ENCODE results near the gene UNC5B.

UNC5B gene

GRCh38 chr10:71274901-71275796, 62.8 kb downstream of the UNC5B start:
- TF ChIP-seq GATA3 (IDR thresholded peaks at IDR 0.05; ENCODE audit: low read depth, low read length): no peak
- TF ChIP-seq GATA2 (IDR thresholded peaks at IDR 0.05; ENCODE audit: low read depth, low read length): no peak

DNA sequence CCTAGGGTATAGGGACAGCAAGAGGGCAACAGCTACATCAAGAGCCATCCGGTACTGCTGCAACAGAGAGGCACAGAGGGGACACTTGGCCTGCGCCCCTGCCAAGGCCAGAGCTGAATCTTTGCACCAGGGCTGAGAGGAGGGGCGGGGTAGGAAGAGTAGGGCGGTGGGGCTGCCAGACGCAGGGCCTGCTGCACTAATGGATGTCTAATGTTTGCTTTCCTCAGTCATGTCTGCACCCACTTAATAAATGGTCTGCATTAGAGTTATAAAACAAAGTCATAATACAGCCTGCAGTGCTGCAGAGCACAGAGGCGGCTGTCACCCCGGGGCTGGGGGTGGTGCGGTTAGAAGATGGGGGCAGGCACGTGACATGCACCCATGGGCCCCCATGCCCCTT, 64.5 kb downstream of the UNC5B start:
- TF ChIP-seq GATA2 (IDR thresholded peaks at IDR 0.05; ENCODE audit: low read depth, low read length): no peak

DNA sequence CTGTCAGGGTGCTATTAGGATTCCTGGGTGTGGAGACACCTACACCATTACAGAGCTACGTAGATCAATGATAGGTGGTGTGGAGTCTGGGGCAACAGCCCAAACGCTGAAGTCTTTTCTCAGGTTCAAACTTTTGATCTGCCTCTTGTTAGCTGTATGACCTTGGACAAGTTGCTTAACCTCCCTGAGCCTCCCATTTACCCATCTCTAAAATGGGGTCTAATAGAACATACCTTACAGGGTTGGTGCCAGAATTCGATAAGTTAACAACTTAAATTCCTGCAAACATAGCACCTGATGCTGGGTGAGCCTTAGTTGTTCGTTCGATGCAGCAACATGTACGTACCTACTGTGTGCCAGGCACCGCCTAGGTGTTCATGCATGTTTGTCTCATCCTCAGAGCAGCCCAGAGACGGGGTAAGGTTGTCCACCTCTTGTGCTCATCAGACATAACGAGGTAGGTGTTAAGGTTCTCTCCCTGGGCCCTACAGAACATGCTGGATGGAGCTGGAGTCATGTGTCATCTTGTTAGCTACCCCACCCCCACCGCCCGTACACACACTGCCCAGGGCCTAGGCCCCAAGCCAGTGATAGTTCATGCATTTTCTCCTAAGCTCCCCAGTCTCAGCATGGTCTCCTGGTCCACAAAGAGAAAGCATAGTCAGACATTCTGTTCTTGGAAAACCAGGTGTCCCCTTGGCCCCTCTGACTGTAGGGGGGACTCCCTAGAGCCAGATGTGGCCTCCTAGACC, 65.7 kb downstream of the UNC5B start:
- no peak for TF ChIP-seq GATA2 (IDR thresholded peaks at IDR 0.05; ENCODE audit: low read depth, low read length)

DNA sequence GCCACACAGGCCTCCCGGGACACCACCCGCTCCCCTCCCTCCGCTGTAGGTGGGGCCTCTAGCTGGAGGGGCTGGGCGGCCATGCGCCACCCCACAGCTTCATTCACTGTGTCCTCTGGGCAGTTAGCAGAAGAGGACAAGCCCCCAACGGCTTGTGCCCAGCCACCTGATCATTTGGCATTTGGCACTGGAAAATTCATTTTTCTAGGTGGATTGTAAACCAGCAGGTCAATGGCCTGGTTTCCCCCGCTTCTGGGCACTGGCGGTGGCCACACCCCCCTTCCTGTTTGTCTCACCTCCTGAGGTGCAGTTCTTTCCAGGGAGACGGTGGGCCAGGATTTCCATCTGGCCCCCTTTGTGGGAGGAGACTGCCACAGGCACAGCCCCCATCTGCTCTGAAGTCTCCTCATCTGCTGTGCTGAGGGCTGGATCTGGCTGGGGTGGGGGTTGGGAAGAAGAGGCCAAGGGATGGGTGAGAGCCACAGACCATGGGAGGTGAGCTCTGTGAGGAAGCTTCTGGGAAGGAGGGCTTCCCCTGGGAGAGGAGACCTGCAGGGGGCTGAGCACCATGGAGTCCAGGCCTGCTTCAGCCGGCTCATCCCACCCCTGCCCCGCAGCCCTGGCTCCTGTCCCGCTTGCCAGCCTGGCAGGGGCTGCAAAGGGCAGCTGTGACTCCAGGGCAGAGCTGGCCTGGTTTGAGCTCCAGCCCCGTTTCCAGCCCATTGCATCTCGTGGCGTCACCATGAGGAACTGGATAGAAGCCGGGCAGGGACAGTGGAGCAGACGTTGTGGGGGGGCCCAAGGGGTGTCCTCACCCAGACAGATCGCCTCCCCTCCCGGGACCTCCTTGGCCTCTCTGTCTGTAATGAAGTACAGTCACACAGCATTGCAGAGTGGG, 66.6 kb downstream of the UNC5B start:
- no peak for TF ChIP-seq GATA2 (IDR thresholded peaks at IDR 0.05; ENCODE audit: low read depth, low read length)
- TF ChIP-seq GATA3 (IDR thresholded peaks at IDR 0.05; ENCODE audit: low read depth, low read length): no peak

DNA sequence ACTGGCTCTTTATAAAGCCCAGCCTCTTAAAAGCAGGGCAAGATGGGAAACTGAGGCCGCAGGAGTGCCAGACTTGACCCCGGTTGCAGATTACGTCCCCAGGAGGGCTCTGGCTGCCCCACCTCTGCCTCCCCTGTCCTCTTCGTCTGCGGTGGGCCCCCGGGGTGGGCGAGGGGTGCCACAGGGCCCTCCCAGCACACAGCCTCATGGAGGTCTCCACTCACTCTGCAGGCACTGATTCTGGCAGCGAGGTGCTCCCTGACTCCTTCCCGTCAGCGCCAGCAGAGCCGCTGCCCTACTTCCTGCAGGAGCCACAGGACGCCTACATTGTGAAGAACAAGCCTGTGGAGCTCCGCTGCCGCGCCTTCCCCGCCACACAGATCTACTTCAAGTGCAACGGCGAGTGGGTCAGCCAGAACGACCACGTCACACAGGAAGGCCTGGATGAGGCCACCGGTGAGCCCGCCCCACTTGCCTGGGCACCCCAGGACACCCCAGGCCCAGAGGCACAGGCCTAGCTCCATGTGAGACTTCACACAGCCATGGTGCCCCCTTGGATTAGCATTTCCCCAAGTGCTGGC, 67.3 kb downstream of the UNC5B start:
- TF ChIP-seq GATA3 (IDR thresholded peaks at IDR 0.05; ENCODE audit: low read depth, low read length): no peak
- TF ChIP-seq GATA2 (IDR thresholded peaks at IDR 0.05; ENCODE audit: low read depth, low read length): no peak

GRCh38 chr10:71280216-71280615, 67.8 kb downstream of the UNC5B start:
- no peak for TF ChIP-seq GATA2 (IDR thresholded peaks at IDR 0.05; ENCODE audit: low read depth, low read length)
- TF ChIP-seq GATA3 (IDR thresholded peaks at IDR 0.05; ENCODE audit: low read depth, low read length): no peak

DNA sequence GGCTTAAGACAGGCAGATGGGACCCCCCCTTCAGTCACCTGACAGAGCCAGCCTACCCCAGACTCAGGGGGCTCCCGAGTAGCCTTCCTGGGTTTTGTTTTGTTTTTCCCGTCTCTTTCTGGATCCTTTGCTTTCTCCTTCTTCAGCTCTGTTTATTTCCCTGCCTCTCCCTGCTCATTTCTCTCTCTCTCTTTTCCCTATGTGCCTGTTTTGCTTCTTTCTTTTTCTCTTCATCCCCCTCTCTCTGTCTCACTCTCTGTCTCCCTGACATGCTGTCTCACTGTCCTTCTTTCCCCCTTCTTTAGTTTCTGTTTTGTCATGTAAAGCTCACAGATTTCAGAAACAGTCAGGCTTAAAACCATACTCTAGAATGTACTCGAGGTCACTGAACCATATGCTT, 68.5 kb downstream of the UNC5B start:
- TF ChIP-seq GATA2 (IDR thresholded peaks at IDR 0.05; ENCODE audit: low read depth, low read length) (no peak), GATA3 (IDR thresholded peaks at IDR 0.05; ENCODE audit: low read depth, low read length) (no peak)

- no peak for TF ChIP-seq GATA2 (IDR thresholded peaks at IDR 0.05; ENCODE audit: low read depth, low read length)
- no peak for TF ChIP-seq GATA3 (IDR thresholded peaks at IDR 0.05; ENCODE audit: low read depth, low read length)
These were observed 69.4 kb downstream of the UNC5B start for GRCh38 chr10:71281646-71282322.

DNA sequence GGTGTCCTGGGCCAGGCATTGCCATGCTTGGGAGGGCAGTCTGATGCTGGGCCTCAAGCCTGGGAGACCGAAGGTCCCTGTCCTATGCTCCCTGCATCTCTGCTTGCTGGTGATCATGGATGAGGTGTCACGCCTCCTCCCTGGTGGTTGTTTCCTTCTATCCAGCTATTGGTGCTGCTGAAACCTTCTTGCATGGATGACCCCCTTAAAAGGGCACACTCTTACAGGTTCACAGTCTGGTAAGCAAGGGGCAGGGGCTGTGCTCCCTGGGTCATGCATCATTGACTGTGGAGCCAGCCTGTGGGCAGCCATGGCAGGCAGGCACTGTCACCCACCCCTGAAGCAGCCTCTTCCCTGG, 69.9 kb downstream of the UNC5B start:
- no peak for TF ChIP-seq GATA3 (IDR thresholded peaks at IDR 0.05; ENCODE audit: low read depth, low read length)
- no peak for TF ChIP-seq GATA2 (IDR thresholded peaks at IDR 0.05; ENCODE audit: low read depth, low read length)

DNA sequence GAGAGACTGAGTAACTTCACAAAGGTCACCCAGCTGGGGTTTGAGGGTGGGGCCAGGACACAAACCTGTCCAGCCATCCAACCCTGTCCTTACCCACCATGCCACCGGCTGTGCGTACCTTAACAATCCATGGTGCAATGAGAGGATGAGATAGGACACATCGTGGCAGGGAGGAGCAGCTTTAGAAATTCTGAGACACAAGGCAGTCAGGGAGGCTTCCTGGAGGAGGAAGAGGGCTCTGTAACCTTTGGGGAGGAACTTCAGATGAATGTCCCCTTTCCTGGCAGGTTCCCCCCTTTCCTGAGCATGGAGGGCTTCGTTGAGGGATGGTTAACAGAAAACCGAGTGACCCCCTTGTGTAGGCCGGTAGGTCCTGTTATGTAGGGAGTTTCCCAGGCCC, 71.0 kb downstream of the UNC5B start:
- TF ChIP-seq GATA2 (IDR thresholded peaks at IDR 0.05; ENCODE audit: low read depth, low read length) (no peak), GATA3 (IDR thresholded peaks at IDR 0.05; ENCODE audit: low read depth, low read length) (no peak)

DNA sequence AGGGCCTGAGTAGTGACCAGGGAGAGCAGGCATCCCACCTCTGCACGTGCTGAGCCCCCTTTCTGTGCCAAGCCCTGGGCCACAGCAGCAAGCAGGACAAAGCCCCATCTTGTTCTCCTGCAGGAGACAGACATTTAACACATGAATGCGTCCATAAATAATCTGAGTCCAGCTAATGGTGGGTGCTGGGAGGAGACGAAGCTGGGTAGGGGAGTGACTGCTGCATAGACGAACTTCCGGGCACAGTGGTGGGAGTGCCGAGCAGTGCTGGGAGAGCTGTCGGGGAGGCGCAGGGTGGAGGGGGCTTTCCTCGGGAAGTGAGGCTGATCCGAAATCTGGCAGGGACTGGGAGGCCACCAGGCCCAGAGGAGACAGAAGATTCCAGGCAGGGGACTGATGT, 71.5 kb downstream of the UNC5B start:
- TF ChIP-seq GATA2 (IDR thresholded peaks at IDR 0.05; ENCODE audit: low read depth, low read length) (no peak), GATA3 (IDR thresholded peaks at IDR 0.05; ENCODE audit: low read depth, low read length) (no peak)

DNA sequence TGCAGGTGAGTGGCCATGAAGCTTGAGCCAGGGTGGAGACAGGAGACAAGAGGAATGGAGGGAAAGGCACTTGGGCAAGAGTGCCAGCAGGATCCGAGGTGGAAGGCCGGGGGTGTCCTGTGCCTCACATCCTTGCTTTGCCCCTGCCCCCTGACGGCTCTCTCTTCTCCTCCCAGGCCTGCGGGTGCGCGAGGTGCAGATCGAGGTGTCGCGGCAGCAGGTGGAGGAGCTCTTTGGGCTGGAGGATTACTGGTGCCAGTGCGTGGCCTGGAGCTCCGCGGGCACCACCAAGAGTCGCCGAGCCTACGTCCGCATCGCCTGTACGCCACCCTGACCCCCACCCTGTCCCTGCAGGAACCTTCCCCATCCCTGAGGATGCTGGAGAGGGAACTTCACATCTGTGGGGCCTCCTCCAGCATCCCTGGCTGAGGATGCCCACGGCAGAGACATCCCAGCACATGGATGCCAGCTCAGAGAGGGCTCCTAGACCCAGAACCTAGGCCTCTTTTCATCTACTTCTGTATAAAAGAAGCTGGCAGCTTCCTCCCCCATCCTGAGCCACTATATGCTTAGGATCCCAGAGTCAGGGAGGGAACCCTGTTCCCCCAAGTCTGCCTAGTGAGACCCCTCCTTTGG, 72.3 kb downstream of the UNC5B start:
- no peak for TF ChIP-seq GATA2 (IDR thresholded peaks at IDR 0.05; ENCODE audit: low read depth, low read length)
- TF ChIP-seq GATA3 (IDR thresholded peaks at IDR 0.05; ENCODE audit: low read depth, low read length): no peak

DNA sequence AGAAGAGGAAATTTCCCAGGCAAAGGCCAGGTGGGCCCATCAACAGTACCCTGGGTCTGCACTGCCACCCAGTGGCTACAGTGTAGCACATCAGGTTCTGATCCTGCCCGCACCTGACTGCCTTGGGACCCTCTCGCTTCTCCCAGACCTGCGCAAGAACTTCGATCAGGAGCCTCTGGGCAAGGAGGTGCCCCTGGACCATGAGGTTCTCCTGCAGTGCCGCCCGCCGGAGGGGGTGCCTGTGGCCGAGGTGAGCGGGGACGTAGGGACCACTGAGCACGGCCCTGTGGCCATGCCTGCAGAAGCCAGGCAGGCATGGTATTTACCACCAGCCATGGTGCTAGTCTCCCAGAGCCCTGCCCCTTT, 72.8 kb downstream of the UNC5B start:
- TF ChIP-seq GATA2 (IDR thresholded peaks at IDR 0.05; ENCODE audit: low read depth, low read length) (no peak), GATA3 (IDR thresholded peaks at IDR 0.05; ENCODE audit: low read depth, low read length) (no peak)

Data from SH-SY5Y (cell line).